NCI-H128 (cell line): ENCODE measurements around the gene HCRT.
"Not testable (repeated sequence)": the region's sequence is repeated elsewhere in the genome, so short reads cannot be mapped to it uniquely, and the experiment has no call there.

Experiments used
- DNase-seq: peaks from one replicate; lab custom pipeline; 2025; ENCODE audit not compliant: unreplicated experiment; lab: John Stamatoyannopoulos, UW

Gene HCRT

GRCh38 chr17:42141382-42141781 lies 43.9 kb downstream of the HCRT start:
- no peak for DNase-seq

GRCh38 chr17:42140690-42141089 lies 44.6 kb downstream of the HCRT start:
- DNase-seq: not testable (repeated sequence)

GRCh38 chr17:42138749-42139492 lies 46.3 kb downstream of the HCRT start:
- DNase-seq: no peak

- DNase-seq: no peak
These were observed 48.6 kb downstream of the HCRT start for GRCh38 chr17:42136654-42137051.

- DNase-seq: no peak
These were observed 49.3 kb downstream of the HCRT start for GRCh38 chr17:42135664-42136653.

- no peak for DNase-seq
These were observed 50.1 kb downstream of the HCRT start for GRCh38 chr17:42135151-42135550.
